MCF 10A (cell line): ENCODE data around the gene PLCL1. TPM values are rescaled to one million over a fixed set of nuclear protein-coding genes. Genes with fewer than 3 reads are reported as not detected.

ENCODE experiments used
- BruUV-seq: library from RNA; stranded (reverse); fragments of 400-500 nt; replicated peaks from 2 replicates; lab custom pipeline; 2021; lab: Mats Ljungman, UMichigan
- CTCF ChIA-PET: fragments of 300-600 bp; sonication (Branson Sonifier 250); formaldehyde crosslinking; extraction: SDS; loops from one replicate; lab custom pipeline; 2021; ENCODE audit warnings: antibody characterized with exemption, inconsistent platforms; lab: Yijun Ruan, JAX
- POLR2A ChIA-PET: fragments of 300-600, 350-650 bp; sonication (Branson Sonifier 250); formaldehyde crosslinking; extraction: SDS; loops from one replicate; lab custom pipeline; 2020; ENCODE audit warnings: antibody characterized with exemption, inconsistent platforms; lab: Yijun Ruan, JAX
- DNase-seq: peaks from one replicate; pipeline ENCODE4 v3.0.0-alpha.2; 2018; ENCODE audit not compliant: unreplicated experiment
- H3K27ac Mint-ChIP-seq: one replicate; pipeline ENCODE4 v1.8.0; 2022; ENCODE audit warnings: mild to moderate bottlenecking, low read depth, mixed read lengths; ENCODE audit not compliant: unreplicated experiment
- H3K27me3 Mint-ChIP-seq: one replicate; pipeline ENCODE4 v1.8.0; 2022; ENCODE audit warnings: mixed read lengths; ENCODE audit not compliant: insufficient read depth, unreplicated experiment
- H3K36me3 Mint-ChIP-seq: one replicate; pipeline ENCODE4 v1.8.0; 2022; ENCODE audit warnings: mild to moderate bottlenecking, moderate library complexity, mixed read lengths; ENCODE audit not compliant: insufficient read depth, unreplicated experiment
- H3K4me1 Mint-ChIP-seq: one replicate; pipeline ENCODE4 v1.8.0; 2022; ENCODE audit warnings: mixed read lengths; ENCODE audit not compliant: insufficient read depth, unreplicated experiment
- H3K4me3 Mint-ChIP-seq: one replicate; pipeline ENCODE4 v1.8.0; 2022; ENCODE audit warnings: mild to moderate bottlenecking, moderate library complexity, mixed read lengths; ENCODE audit not compliant: unreplicated experiment
- H3K9me3 Mint-ChIP-seq: one replicate; pipeline ENCODE4 v1.8.0; 2022; ENCODE audit warnings: mixed read lengths; ENCODE audit not compliant: unreplicated experiment
- intact Hi-C: fragments of 100-400 bp; cut with micrococcal nuclease; formaldehyde crosslinking; loops from 2 replicates; pipeline ENCODE4 v1.14.1; 2022
- total RNA-seq: library from RNA; stranded (reverse); gene quantifications from 2 replicates; pipeline ENCODE4 v1.2.3, GENCODE V29; 2022
- TF ChIP-seq, protein P1 (sequence below): fragments of 200-600 bp; IDR thresholded peaks from one replicate; pipeline ENCODE4 v1.8.0; 2022; ENCODE audit warnings: antibody characterized with exemption, mild to moderate bottlenecking; ENCODE audit not compliant: unreplicated experiment

The PLCL1 gene
- total RNA-seq, 1 experiment from 2014 or later = 0.12 TPM

GRCh38 chr2:197866455-197866854 is 62.1 kb downstream of the PLCL1 start:
- ChIA-PET POLR2A (interaction anchor here (1.0 kb wide), 1 partner anchor 12 kb away, joined by 3 read pairs; no protein-coding TSS in a partner anchor), CTCF (interaction anchor here (0.7 to 1.4 kb wide), 2 partner anchors 53 to 430 kb away, joined by 3 read pairs; no protein-coding TSS in a partner anchor)
- DNase-seq = no peak
- H3K27me3 Mint-ChIP-seq = no peaks in the 10 kb centered on the region
- intact Hi-C loops = no loop called here
- no peaks in the 10 kb centered on the region for H3K9me3 Mint-ChIP-seq
- H3K4me1 Mint-ChIP-seq = peaks cover 18% of the 10 kb centered on the region
- no peaks in the 10 kb centered on the region for H3K36me3 Mint-ChIP-seq
- TF ChIP-seq, protein P1, sequence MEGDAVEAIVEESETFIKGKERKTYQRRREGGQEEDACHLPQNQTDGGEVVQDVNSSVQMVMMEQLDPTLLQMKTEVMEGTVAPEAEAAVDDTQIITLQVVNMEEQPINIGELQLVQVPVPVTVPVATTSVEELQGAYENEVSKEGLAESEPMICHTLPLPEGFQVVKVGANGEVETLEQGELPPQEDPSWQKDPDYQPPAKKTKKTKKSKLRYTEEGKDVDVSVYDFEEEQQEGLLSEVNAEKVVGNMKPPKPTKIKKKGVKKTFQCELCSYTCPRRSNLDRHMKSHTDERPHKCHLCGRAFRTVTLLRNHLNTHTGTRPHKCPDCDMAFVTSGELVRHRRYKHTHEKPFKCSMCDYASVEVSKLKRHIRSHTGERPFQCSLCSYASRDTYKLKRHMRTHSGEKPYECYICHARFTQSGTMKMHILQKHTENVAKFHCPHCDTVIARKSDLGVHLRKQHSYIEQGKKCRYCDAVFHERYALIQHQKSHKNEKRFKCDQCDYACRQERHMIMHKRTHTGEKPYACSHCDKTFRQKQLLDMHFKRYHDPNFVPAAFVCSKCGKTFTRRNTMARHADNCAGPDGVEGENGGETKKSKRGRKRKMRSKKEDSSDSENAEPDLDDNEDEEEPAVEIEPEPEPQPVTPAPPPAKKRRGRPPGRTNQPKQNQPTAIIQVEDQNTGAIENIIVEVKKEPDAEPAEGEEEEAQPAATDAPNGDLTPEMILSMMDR = no peak
- BruUV-seq = no TSS peak
- H3K4me3 Mint-ChIP-seq = no peak overlapping the region
- no peak overlapping the region for H3K27ac Mint-ChIP-seq

DNA sequence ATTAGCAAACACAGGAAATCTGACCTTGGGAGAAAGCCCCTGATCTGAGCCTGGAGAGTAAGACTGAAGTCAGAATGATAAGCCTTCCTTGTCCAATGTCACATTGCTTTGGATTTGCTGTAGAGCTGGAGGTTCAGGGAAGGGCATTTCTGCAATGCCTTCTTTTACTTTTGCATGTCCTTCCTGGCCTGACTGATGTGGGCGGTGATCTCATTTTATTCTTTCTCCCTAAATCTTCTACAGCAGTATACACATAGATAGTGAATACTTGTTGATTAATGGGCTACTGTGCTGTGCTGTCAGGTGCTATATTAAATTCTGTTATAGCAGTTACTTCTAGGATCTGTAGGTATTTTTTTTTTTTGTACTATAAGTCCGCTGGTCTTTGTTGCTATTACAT is 62.6 kb downstream of the PLCL1 start:
- Mint-ChIP-seq H3K4me1 (peaks cover 18% of the 10 kb centered on the region), H3K4me3 (no peak overlapping the region), H3K27me3 (no peaks in the 10 kb centered on the region), H3K36me3 (no peaks in the 10 kb centered on the region), H3K27ac (no peak overlapping the region), H3K9me3 (no peaks in the 10 kb centered on the region)
- no peak for DNase-seq
- TF ChIP-seq, protein P1 = no peak
- BruUV-seq = no TSS peak
- POLR2A ChIA-PET = interaction anchor here (1.0 kb wide), 1 partner anchor 12 kb away, joined by 3 read pairs; no protein-coding TSS in a partner anchor
- intact Hi-C loops = no loop called here
- CTCF ChIA-PET = interaction anchor here (0.7 to 1.4 kb wide), 2 partner anchors 53 to 430 kb away, joined by 3 read pairs; no protein-coding TSS in a partner anchor

GRCh38 chr2:197867624-197868023 is 63.2 kb downstream of the PLCL1 start:
- no peaks in the 10 kb centered on the region for H3K27me3 Mint-ChIP-seq
- no peak for DNase-seq
- H3K4me1 Mint-ChIP-seq = peaks cover 12% of the 10 kb centered on the region
- POLR2A ChIA-PET = no interaction called here
- intact Hi-C loops = no loop called here
- TF ChIP-seq, protein P1 = no peak
- H3K9me3 Mint-ChIP-seq = no peaks in the 10 kb centered on the region
- H3K27ac Mint-ChIP-seq = no peak overlapping the region
- no peaks in the 10 kb centered on the region for H3K36me3 Mint-ChIP-seq
- CTCF ChIA-PET = no interaction called here
- H3K4me3 Mint-ChIP-seq = no peak overlapping the region
- no TSS peak for BruUV-seq

DNA sequence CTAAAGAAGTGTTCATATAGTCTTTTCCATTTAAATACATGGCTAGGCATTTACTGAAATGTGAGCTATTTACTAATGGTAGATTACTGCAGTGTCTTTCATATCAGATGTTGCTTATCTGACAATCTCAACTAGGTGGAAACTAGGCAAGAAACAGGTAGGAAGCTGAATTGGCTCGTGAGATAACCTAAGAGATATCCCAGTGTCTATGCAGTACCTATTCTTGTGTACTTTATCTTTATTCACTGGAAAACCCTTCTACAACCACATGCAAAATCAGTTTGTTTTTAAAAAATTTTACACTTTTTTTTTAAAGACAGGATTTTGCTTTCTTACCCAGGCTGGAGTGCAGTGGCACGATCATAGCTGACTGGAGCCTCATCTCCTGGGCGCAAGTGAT is 63.8 kb downstream of the PLCL1 start:
- Mint-ChIP-seq H3K27ac (no peak overlapping the region), H3K27me3 (no peaks in the 10 kb centered on the region), H3K4me3 (no peak overlapping the region), H3K36me3 (no peaks in the 10 kb centered on the region), H3K9me3 (no peaks in the 10 kb centered on the region), H3K4me1 (peaks cover 10% of the 10 kb centered on the region)
- CTCF ChIA-PET = interaction anchor here (0.8 kb wide), 1 partner anchor 13 kb away, joined by 3 read pairs; no protein-coding TSS in a partner anchor
- BruUV-seq = no TSS peak
- intact Hi-C loops = no loop called here
- POLR2A ChIA-PET = no interaction called here
- TF ChIP-seq, protein P1 = no peak
- DNase-seq = no peak
